ENCODE measurements around the gene QPCT.

GRCh38 chr2:37361994-37362698 is 17.7 kb downstream of the QPCT start:
- TF ChIP-seq CTCF (IDR thresholded peaks at IDR 0.05) (no peak), POLR2A (IDR thresholded peaks at IDR 0.05) (no peak)

Measured in esophagus squamous epithelium (tissue), 4 donors.